ENCODE data around the gene MKI67. TPM values are rescaled to one million over a fixed set of nuclear protein-coding genes. Genes with fewer than 3 reads are reported as not detected.

Gene MKI67
- total RNA-seq, 1 donor from 2014 or later: 1.2 TPM

DNA sequence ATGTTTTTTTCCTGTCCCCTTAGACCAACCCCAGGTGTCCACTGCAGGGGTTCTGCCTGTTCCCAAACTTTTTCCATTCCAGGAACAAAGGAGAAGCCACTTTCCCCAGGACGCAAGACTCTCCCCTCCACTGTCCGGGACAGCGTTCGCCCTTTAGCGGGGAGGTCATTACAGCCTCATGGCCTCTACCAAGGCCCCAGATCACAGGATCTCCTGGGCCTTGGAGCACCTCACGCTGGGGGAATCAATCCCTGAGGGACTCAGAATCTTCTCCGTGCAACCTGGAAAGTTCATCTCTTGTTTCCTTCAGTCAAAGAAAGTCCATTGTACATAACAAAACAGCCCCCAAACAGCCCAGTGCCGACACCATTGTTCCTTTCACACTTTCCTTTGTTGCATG is 41.2 kb downstream of the MKI67 start:
- H3K4me1 ChIP-seq: no peaks in the 10 kb centered on the region
- H3K36me3 ChIP-seq: peaks cover 38% of the 10 kb centered on the region
- TF ChIP-seq, protein P1, sequence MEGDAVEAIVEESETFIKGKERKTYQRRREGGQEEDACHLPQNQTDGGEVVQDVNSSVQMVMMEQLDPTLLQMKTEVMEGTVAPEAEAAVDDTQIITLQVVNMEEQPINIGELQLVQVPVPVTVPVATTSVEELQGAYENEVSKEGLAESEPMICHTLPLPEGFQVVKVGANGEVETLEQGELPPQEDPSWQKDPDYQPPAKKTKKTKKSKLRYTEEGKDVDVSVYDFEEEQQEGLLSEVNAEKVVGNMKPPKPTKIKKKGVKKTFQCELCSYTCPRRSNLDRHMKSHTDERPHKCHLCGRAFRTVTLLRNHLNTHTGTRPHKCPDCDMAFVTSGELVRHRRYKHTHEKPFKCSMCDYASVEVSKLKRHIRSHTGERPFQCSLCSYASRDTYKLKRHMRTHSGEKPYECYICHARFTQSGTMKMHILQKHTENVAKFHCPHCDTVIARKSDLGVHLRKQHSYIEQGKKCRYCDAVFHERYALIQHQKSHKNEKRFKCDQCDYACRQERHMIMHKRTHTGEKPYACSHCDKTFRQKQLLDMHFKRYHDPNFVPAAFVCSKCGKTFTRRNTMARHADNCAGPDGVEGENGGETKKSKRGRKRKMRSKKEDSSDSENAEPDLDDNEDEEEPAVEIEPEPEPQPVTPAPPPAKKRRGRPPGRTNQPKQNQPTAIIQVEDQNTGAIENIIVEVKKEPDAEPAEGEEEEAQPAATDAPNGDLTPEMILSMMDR (IDR thresholded peaks at IDR 0.05; ENCODE audit: borderline replicate concordance): no peak
- no peak overlapping the region for H3K27ac ChIP-seq (replicated peaks)
- no peak overlapping the region for H3K4me3 ChIP-seq
- no peak for DNase-seq
- H3K27me3 ChIP-seq (ENCODE audit: low read depth): peaks cover 17% of the 10 kb centered on the region
- intact Hi-C loops (cut with micrococcal nuclease): no loop called here
- H3K9me3 ChIP-seq (replicated peaks): no peaks in the 10 kb centered on the region

DNA sequence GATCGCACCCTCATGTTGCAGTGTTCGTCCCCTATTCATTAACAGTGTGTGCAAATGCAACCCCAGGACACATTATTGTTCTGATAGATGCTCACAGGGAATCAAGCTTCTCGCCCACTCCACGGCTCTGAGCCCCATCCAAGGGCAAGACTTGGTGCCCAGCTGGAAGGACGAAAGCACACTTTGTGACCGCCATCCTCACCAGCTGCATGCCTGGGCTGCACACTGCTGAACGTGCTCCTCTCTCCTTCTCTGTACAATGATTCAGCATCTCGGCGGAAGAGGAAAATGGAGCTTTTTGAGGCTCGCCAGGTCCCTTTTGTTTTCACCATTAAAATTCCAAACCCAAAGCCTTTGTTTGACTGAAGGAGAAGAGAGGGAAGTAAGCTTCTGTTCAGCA is 41.9 kb downstream of the MKI67 start:
- Histone ChIP-seq H3K9me3 (replicated peaks) (no peaks in the 10 kb centered on the region), H3K36me3 (peaks cover 45% of the 10 kb centered on the region), H3K27ac (replicated peaks) (no peak overlapping the region), H3K4me3 (no peak overlapping the region), H3K27me3 (ENCODE audit: low read depth) (peaks cover 13% of the 10 kb centered on the region), H3K4me1 (no peaks in the 10 kb centered on the region)
- TF ChIP-seq, protein P1 (IDR thresholded peaks at IDR 0.05; ENCODE audit: borderline replicate concordance): no peak
- intact Hi-C loops (cut with micrococcal nuclease): no loop called here
- no peak for DNase-seq

DNA sequence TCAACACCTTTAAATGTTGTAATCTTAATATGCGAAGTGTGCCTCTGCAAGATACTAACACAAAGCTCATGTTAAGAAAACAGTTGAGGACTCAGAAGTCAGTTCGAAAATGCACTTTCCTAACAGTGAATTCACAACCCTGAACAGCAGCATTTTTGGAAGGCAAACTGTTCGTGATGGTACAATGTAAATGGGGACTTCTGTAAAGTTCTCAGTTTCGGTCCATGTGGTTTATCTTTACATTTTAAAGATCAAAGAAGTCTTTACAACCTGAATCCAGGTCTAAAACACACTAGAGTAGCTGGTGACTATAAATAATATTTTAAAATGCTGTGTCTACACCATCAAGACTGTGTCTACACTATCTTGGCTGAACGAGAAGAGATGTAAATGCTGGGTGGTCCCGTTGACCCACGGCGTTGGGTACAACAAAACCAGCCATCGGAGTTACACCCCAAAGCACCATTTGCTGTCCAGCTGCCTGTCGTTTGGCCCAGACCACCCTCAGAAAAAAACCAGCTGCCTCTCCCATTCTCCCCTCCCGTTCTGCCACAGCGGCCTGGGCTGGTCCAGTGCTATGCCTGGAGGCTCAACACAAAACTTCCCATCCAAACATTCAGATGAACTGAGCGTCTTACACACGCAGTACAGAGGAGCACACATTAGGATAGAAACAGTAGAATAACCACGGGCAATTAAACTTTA is 42.9 kb downstream of the MKI67 start:
- no peak overlapping the region for H3K27ac ChIP-seq (replicated peaks)
- no peaks in the 10 kb centered on the region for H3K4me1 ChIP-seq
- peaks cover 53% of the 10 kb centered on the region for H3K36me3 ChIP-seq
- DNase-seq: no peak
- intact Hi-C loops (cut with micrococcal nuclease): no loop called here
- H3K27me3 ChIP-seq (ENCODE audit: low read depth): peaks cover 3% of the 10 kb centered on the region
- no peaks in the 10 kb centered on the region for H3K9me3 ChIP-seq (replicated peaks)
- TF ChIP-seq, protein P1 (IDR thresholded peaks at IDR 0.05; ENCODE audit: borderline replicate concordance): no peak
- H3K4me3 ChIP-seq: no peak overlapping the region

DNA sequence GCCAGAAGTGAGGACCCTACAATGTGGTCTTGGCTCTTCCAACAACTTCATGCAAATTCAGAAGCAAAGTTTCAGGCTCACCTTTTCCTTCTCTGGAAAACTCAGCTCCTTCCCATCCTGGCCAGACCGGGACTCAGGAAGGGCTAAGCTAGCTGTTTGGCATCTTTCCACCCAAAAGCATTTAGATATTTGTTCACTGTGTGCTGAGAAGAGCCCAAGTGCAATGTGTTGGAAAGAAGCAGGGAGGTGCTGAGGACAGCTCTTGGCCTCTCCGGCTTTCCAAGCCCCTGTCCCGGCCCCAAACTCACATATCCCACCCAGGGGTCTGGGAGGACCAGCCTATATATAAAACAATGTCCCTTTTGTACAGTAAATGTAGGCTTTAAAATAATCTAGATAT is 44.5 kb downstream of the MKI67 start:
- Histone ChIP-seq H3K27me3 (ENCODE audit: low read depth) (no peaks in the 10 kb centered on the region), H3K4me3 (no peak overlapping the region), H3K36me3 (peaks cover 69% of the 10 kb centered on the region), H3K4me1 (no peaks in the 10 kb centered on the region), H3K9me3 (replicated peaks) (no peaks in the 10 kb centered on the region), H3K27ac (replicated peaks) (no peak overlapping the region)
- no peak for DNase-seq
- intact Hi-C loops (cut with micrococcal nuclease): no loop called here
- TF ChIP-seq, protein P1 (IDR thresholded peaks at IDR 0.05; ENCODE audit: borderline replicate concordance): no peak

DNA sequence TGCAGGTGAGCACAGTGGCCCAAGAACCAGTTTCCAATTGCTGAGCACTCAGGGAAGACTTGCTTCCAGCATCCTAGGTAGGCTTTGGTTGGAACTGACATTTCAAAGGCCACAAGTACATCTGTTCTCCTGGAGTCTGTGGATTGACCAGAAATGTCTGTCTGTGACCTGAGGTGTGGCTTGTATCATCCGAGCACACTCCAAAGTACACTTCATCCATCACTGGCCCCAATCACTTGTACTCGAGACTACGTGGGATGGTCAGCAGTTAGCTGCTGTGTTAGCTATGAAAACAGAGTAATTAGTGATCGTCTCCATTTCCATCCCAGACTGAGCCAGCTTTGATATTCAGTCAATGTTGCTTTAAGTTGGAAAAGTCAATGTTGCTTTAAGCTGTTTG is 45.0 kb downstream of the MKI67 start:
- intact Hi-C loops (cut with micrococcal nuclease): no loop called here

More for the DNA sequence above, 45.0 kb downstream of the MKI67 start:
- TF ChIP-seq, protein P1 (IDR thresholded peaks at IDR 0.05; ENCODE audit: borderline replicate concordance): no peak
- Histone ChIP-seq H3K27ac (replicated peaks) (no peak overlapping the region), H3K36me3 (peaks cover 74% of the 10 kb centered on the region), H3K27me3 (ENCODE audit: low read depth) (no peaks in the 10 kb centered on the region), H3K4me3 (no peak overlapping the region), H3K4me1 (no peaks in the 10 kb centered on the region), H3K9me3 (replicated peaks) (no peaks in the 10 kb centered on the region)
- DNase-seq: no peak

All from left ventricle myocardium inferior (tissue), 1 donor.